ENCODE measurements around the gene TBATA. TPM values are rescaled to one million over a fixed set of nuclear protein-coding genes. Genes with fewer than 3 reads are reported as not detected.

TBATA gene
- total and polyA plus RNA-seq, 4 experiments from 2014 or later = not detected

- Mint-ChIP-seq H3K4me3 (peak within 1 kb of the TSS; percentile 87 to 95 (median 92)), H3K36me3 (peaks cover 12 to 19% of the 10 kb centered on the region in 2 donors), H3K27me3 (no peaks in the 10 kb centered on the region), H3K9me3 (no peaks in the 10 kb centered on the region), H3K27ac (peak within 1 kb of the TSS; percentile 87 to 96 (median 91)), H3K4me1 (peaks cover 23 to 55% (median 39%) of the 10 kb centered on the region in 4 donors)
- H3K4me3 ChIP-seq (ENCODE audit: low read length in 2 of 2) = peak within 1 kb of the TSS; percentile 26 to 72
- CTCF ChIA-PET (ENCODE audit: partially characterized antibody) = interaction anchor here (0.9 to 3.4 kb wide), 9 partner anchors 18 to 88 kb away, joined by 3 to 19 read pairs (median 5); no protein-coding TSS in a partner anchor
- H3K4me1 ChIP-seq (ENCODE audit: insufficient read depth, low read length) = peaks cover 28% of the 10 kb centered on the region
- peak within 1 kb of the TSS; percentile 44 for H3K27ac ChIP-seq (ENCODE audit: low read depth, low read length)
- POLR2A ChIA-PET (ENCODE audit: partially characterized antibody) = interaction anchor here (1.2 kb wide), 2 partner anchors 58 to 338 kb away, joined by 3 to 4 read pairs; no protein-coding TSS in a partner anchor
- intact Hi-C loops (cut with micrococcal nuclease) = loop anchor here (1.0 to 10.0 kb wide), 3 partner anchors 65 to 959 kb away; partner anchors contain the start of gene VSIR
- H3K9me3 ChIP-seq (ENCODE audit: control insufficient read depth in 1 of 2, low read length in 2 of 2) = no peaks in the 10 kb centered on the region
- H3K27me3 ChIP-seq (ENCODE audit: insufficient read depth, low read length) = no peaks in the 10 kb centered on the region
- no peaks in the 10 kb centered on the region for H3K36me3 ChIP-seq (ENCODE audit: insufficient read depth, low read length)
- DNase-seq = peak; percentile 74 to 87 (median 83)
These were observed 30.5 kb upstream of the TBATA start, which contains the start of gene SGPL1 for GRCh38 chr10:70815504-70816219. TSS of gene SGPL1 (plus strand) at chr10:70815948. CDS start at chr10:70816854, 906 bp downstream.

GRCh38 chr10:70814126-70814525 lies 28.9 kb upstream of the TBATA start:
- H3K9me3 ChIP-seq (ENCODE audit: control insufficient read depth in 1 of 2, low read length in 2 of 2) = no peaks in the 10 kb centered on the region
- DNase-seq = no peak
- ChIA-PET POLR2A (ENCODE audit: partially characterized antibody) (no interaction called here), CTCF (ENCODE audit: partially characterized antibody) (interaction anchor here (1.1 to 2.7 kb wide), 3 partner anchors 13 to 65 kb away, joined by 3 to 8 read pairs (median 6); no protein-coding TSS in a partner anchor)
- no peaks in the 10 kb centered on the region for H3K27me3 ChIP-seq (ENCODE audit: insufficient read depth, low read length)
- peak overlapping the region; percentile 19 to 89 (median 68) for H3K4me3 Mint-ChIP-seq
- no peaks in the 10 kb centered on the region for H3K36me3 ChIP-seq (ENCODE audit: insufficient read depth, low read length)
- H3K27ac Mint-ChIP-seq = peak overlapping the region in 3 of 7 donors; percentile 37 to 78 (median 71)
- peaks cover 5 to 11% of the 10 kb centered on the region in 2 donors for H3K36me3 Mint-ChIP-seq
- no peaks in the 10 kb centered on the region for H3K27me3 Mint-ChIP-seq
- H3K9me3 Mint-ChIP-seq = no peaks in the 10 kb centered on the region
- peaks cover 21 to 46% (median 34%) of the 10 kb centered on the region in 4 donors for H3K4me1 Mint-ChIP-seq
- intact Hi-C loops (cut with micrococcal nuclease) = loop anchor here (10.0 kb wide), 2 partner anchors 391 to 961 kb away; partner anchors contain the start of gene VSIR
- peaks cover 28% of the 10 kb centered on the region for H3K4me1 ChIP-seq (ENCODE audit: insufficient read depth, low read length)
- H3K4me3 ChIP-seq (ENCODE audit: low read length in 2 of 2) = no peak overlapping the region
- H3K27ac ChIP-seq (ENCODE audit: low read depth, low read length) = no peak overlapping the region

- Histone ChIP-seq H3K27me3 (ENCODE audit: insufficient read depth, low read length) (no peaks in the 10 kb centered on the region), H3K27ac (ENCODE audit: low read depth, low read length) (no peak overlapping the region), H3K9me3 (ENCODE audit: control insufficient read depth in 1 of 2, low read length in 2 of 2) (no peaks in the 10 kb centered on the region), H3K4me1 (ENCODE audit: insufficient read depth, low read length) (peaks cover 19% of the 10 kb centered on the region), H3K36me3 (ENCODE audit: insufficient read depth, low read length) (no peaks in the 10 kb centered on the region), H3K4me3 (ENCODE audit: low read length in 2 of 2) (no peak overlapping the region)
- peaks cover 4 to 6% of the 10 kb centered on the region in 2 donors for H3K36me3 Mint-ChIP-seq
- no peak overlapping the region for H3K27ac Mint-ChIP-seq
- H3K4me3 Mint-ChIP-seq = peak overlapping the region in 2 of 8 donors; percentile 43 to 48
- no peaks in the 10 kb centered on the region for H3K27me3 Mint-ChIP-seq
- no peak for DNase-seq
- POLR2A ChIA-PET (ENCODE audit: partially characterized antibody) = no interaction called here
- no peaks in the 10 kb centered on the region for H3K9me3 Mint-ChIP-seq
- CTCF ChIA-PET (ENCODE audit: partially characterized antibody) = interaction anchor here (2.7 kb wide), 1 partner anchor 66 kb away, joined by 8 read pairs; no protein-coding TSS in a partner anchor
- H3K4me1 Mint-ChIP-seq = peaks cover 19 to 33% (median 26%) of the 10 kb centered on the region in 4 donors
- intact Hi-C loops (cut with micrococcal nuclease) = loop anchor here (10.0 kb wide), 2 partner anchors 392 to 962 kb away; partner anchors contain the start of gene VSIR
These were observed 27.6 kb upstream of the TBATA start for GRCh38 chr10:70812814-70813213.

- no peaks in the 10 kb centered on the region for H3K27me3 ChIP-seq (ENCODE audit: insufficient read depth, low read length)
- peaks cover 0 to 2% of the 10 kb centered on the region in 2 donors for H3K27me3 Mint-ChIP-seq
- peaks cover 0 to 4% of the 10 kb centered on the region in 2 donors for H3K36me3 Mint-ChIP-seq
- no peak for DNase-seq
- H3K27ac ChIP-seq (ENCODE audit: low read depth, low read length) = no peak overlapping the region
- H3K4me3 ChIP-seq (ENCODE audit: low read length in 2 of 2) = no peak overlapping the region
- H3K4me3 Mint-ChIP-seq = peak overlapping the region in 2 of 8 donors; percentile 24 to 45
- H3K27ac Mint-ChIP-seq = peak overlapping the region in 4 of 7 donors; percentile 9 to 37 (median 28)
- H3K4me1 ChIP-seq (ENCODE audit: insufficient read depth, low read length) = peaks cover 13% of the 10 kb centered on the region
- ChIA-PET CTCF (ENCODE audit: partially characterized antibody) (no interaction called here), POLR2A (ENCODE audit: partially characterized antibody) (no interaction called here)
- peaks cover 0 to 2% (median 0%) of the 10 kb centered on the region in 8 donors for H3K9me3 Mint-ChIP-seq
- no peaks in the 10 kb centered on the region for H3K9me3 ChIP-seq (ENCODE audit: control insufficient read depth in 1 of 2, low read length in 2 of 2)
- intact Hi-C loops (cut with micrococcal nuclease) = loop anchor here (10.0 kb wide), 2 partner anchors 393 to 963 kb away; partner anchors contain the start of gene VSIR
- peaks cover 15 to 24% (median 19%) of the 10 kb centered on the region in 4 donors for H3K4me1 Mint-ChIP-seq
- no peaks in the 10 kb centered on the region for H3K36me3 ChIP-seq (ENCODE audit: insufficient read depth, low read length)
These were observed 26.7 kb upstream of the TBATA start for GRCh38 chr10:70811881-70812280.

- Histone ChIP-seq H3K27me3 (ENCODE audit: insufficient read depth, low read length) (no peaks in the 10 kb centered on the region), H3K27ac (ENCODE audit: low read depth, low read length) (no peak overlapping the region), H3K4me3 (ENCODE audit: low read length in 2 of 2) (no peak overlapping the region), H3K9me3 (ENCODE audit: control insufficient read depth in 1 of 2, low read length in 2 of 2) (no peaks in the 10 kb centered on the region), H3K4me1 (ENCODE audit: insufficient read depth, low read length) (peaks cover 7% of the 10 kb centered on the region), H3K36me3 (ENCODE audit: insufficient read depth, low read length) (no peaks in the 10 kb centered on the region)
- ChIA-PET POLR2A (ENCODE audit: partially characterized antibody) (no interaction called here), CTCF (ENCODE audit: partially characterized antibody) (no interaction called here)
- Mint-ChIP-seq H3K4me1 (peaks cover 10 to 17% (median 13%) of the 10 kb centered on the region in 4 donors), H3K27me3 (peaks cover 3 to 5% of the 10 kb centered on the region in 2 donors), H3K9me3 (peaks cover 0 to 2% (median 0%) of the 10 kb centered on the region in 8 donors), H3K27ac (no peak overlapping the region), H3K4me3 (peak overlapping the region in 1 of 8 donors; percentile 13), H3K36me3 (no peaks in the 10 kb centered on the region)
- no peak for DNase-seq
- intact Hi-C loops (cut with micrococcal nuclease) = loop anchor here (10.0 kb wide), 2 partner anchors 394 to 964 kb away; partner anchors contain the start of gene VSIR
These were observed 25.8 kb upstream of the TBATA start for GRCh38 chr10:70810967-70811366.

DNA sequence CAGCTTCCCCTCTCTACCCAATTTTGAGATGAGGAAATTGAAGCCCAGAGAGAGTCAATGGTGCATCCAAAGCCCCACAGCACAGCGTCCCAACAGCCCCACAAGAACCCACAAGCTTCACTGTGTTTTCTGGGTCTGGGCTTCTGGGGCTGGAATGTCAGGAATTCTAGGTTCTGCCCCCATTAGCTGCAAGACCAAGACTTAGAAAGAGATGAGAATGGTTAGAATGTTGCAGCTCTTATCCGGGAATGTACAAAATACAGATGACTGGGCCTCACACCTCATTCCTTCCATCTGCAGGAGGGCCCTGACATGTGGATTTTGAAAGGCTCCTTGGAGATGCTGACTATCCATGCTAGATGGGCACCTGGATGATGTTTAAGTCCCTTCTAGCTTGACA lies 24.5 kb upstream of the TBATA start:
- Mint-ChIP-seq H3K4me3 (no peak overlapping the region), H3K9me3 (peaks cover 0 to 2% (median 0%) of the 10 kb centered on the region in 8 donors), H3K36me3 (no peaks in the 10 kb centered on the region), H3K27me3 (peaks cover 7 to 10% of the 10 kb centered on the region in 2 donors), H3K4me1 (peaks cover 5 to 7% (median 7%) of the 10 kb centered on the region in 4 donors), H3K27ac (no peak overlapping the region)
- Histone ChIP-seq H3K4me3 (ENCODE audit: low read length in 2 of 2) (no peak overlapping the region), H3K27ac (ENCODE audit: low read depth, low read length) (no peak overlapping the region), H3K9me3 (ENCODE audit: control insufficient read depth in 1 of 2, low read length in 2 of 2) (no peaks in the 10 kb centered on the region), H3K27me3 (ENCODE audit: insufficient read depth, low read length) (no peaks in the 10 kb centered on the region), H3K4me1 (ENCODE audit: insufficient read depth, low read length) (no peaks in the 10 kb centered on the region), H3K36me3 (ENCODE audit: insufficient read depth, low read length) (no peaks in the 10 kb centered on the region)
- POLR2A ChIA-PET (ENCODE audit: partially characterized antibody) = no interaction called here
- intact Hi-C loops (cut with micrococcal nuclease) = loop anchor here (10.0 kb wide), 2 partner anchors 395 to 965 kb away; partner anchors contain the start of gene VSIR
- no peak for DNase-seq
- CTCF ChIA-PET (ENCODE audit: partially characterized antibody) = interaction anchor here (1.0 kb wide), 1 partner anchor 260 kb away, joined by 4 read pairs; no protein-coding TSS in a partner anchor
